Epidermal melanocyte (primary cell): ENCODE measurements around the gene CCKAR.

Experiments used
- DNase-seq: peaks from one replicate; pipeline ENCODE4 v3.0.0; 2011; ENCODE audit warnings: low spot score; ENCODE audit not compliant: insufficient read length

Gene CCKAR

DNA sequence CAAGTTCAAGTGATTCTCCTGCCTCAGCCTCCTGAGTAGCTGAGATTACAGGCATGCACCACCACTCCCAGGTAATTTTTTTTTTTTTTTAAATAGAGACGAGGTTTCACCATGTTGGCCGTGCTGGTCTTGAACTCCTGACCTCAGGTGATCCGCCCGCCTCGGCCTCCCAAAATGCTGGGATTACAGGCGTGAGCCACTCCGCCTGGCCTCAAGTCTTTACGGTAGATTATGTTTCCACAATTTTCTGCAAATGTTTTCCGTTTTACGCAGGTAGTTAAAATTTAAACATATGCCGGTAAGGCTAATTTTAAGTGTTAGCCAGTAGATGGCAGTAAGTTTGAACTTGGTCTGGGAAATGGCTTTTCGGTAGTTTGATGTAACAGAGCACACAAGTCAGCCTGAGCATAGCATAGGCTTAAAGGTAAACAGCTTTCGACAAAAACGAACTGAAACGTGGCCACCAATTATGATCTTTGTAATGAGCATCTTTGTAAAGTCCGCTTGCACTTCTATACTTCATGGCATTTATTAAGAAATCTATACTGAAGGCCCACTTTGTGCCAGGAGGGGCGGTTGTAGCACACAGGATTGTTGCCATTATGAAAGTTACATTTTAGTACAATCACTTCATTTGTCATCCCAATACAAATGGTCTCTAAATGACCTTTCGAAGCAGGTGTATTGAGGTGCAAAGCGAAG lies 31.1 kb downstream of the CCKAR start:
- peak; percentile 82 for DNase-seq

- DNase-seq, result no peak
These were observed 32.1 kb downstream of the CCKAR start for GRCh38 chr4:26458157-26458561.

- no peak for DNase-seq
These were observed 32.9 kb downstream of the CCKAR start for GRCh38 chr4:26457412-26457811.

- DNase-seq, result no peak
These were observed 34.7 kb downstream of the CCKAR start for GRCh38 chr4:26455571-26455970.

GRCh38 chr4:26454961-26455360 lies 35.3 kb downstream of the CCKAR start:
- DNase-seq, result no peak

DNA sequence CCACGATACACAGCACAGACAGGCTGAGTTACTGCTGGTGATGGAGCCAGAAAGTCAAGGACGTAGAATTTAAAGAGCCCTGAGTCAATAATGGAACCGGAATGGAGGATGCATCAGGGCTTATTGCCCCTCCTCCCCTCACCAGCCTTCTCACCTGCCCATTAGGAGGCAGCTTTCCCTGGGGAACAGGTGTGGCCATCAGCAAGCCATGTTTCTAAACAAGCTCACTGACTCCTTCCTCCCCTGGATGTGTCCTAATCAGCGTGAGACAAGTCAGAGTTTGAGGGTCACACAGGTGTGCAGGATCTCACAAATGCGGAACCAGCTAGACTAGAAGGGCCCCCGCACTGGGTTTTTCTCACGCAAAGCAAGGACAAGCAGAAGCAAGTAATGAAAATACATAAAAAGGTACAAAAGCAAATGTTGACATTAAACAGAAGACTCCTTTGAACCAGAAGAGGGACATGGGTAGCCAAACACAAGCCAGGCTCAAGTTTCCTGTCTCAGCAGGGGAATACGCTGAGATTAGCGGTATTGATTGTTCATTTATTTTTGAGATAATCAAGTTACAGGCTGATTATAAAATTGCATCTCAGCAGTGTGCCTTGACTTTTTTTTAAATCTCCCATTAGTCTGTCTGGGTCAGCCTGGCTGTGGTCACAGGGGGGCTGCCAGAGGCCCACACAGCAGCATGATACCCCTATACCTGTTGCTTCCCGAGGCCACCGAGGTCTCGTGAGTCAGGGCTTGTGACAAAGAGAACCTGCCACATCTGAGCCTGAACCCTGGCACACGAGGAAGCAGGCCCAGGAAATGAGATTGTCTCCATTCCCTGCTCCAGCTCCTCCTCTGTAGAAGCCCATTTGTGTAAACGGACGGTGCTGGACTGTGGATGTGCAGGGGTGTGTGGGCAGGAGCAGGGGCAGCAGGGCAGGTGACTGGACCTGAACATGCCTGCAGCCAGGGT lies 37.4 kb downstream of the CCKAR start:
- no peak for DNase-seq

DNA sequence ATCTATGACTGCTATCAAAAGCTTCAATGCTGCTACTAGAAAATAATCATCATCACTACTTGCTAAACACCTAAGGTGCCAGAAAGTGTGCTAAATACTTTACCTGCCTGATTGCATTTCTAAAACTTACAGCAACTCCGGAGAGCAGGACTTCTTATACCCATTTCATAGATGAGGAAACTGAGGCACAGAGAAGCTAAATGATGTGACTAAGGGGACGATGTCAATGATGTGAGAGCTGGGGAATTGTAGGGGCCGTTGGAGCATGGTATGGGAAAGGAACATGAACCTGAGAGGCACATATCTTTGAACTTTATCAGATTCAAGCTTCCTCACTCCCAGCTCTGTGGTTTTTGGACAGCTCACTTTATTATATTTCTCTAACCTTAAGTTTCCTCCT lies 38.7 kb downstream of the CCKAR start:
- DNase-seq, result no peak

GRCh38 chr4:26450418-26450817 lies 39.9 kb downstream of the CCKAR start:
- DNase-seq, result no peak

DNA sequence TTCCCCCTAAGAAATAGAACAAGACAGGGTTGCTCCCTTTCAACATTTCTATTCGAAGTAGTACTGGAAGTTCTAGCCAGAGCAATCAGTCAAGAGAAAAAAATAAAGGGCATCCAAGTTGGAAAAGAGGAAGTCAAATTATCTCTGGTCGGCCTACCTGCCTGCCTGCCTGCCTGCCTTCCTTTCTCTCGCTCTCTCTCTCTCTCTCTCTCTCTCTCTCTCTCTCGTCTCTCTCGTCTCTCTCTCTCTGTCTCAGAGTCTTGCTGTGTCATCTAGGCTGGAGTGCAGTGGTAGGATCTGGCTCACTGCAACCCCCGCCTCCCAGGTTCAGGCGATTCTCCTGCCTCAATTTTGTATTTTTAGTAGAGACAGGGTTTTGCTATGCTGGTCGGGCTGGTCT lies 42.9 kb downstream of the CCKAR start:
- no peak for DNase-seq

DNA sequence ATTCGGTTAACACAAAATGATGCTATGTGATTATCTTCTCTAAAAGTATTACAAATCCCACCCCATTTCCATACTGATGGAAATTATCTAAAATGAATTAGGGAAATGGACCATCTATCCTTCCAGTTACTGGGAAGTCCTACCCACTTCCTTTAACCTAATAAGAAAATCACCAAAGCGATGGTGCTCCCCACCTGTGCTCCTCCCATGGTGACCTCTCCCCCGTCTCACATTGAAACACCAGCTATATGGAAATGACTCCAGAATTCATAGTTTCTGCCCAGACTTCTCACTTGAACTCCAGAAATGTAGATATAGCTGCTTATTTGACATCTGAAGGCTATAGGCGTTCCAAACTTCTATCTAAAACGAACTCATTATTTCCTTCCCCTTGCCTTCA lies 48.5 kb downstream of the CCKAR start:
- no peak for DNase-seq

DNA sequence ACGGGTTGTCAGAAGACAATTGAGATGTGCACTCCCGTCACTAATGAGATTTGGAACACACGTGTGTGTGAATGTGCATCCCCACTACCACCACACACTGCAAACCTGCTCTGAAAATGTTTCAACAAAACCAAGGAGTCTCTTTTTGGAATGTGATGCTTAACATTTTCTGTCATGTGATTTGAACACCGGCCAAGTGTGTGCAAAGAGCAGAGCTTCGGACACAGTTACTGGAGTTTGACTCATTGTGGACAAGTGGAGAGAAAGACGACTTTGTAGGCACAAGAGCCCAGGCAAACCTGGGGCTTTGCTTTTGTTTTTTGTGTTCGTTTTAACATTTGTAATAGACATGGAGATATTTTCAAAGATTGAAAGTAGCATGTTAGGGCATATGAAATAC lies 49.2 kb downstream of the CCKAR start:
- DNase-seq, result no peak

GRCh38 chr4:26434030-26434639 lies 56.1 kb downstream of the CCKAR start:
- no peak for DNase-seq

DNA sequence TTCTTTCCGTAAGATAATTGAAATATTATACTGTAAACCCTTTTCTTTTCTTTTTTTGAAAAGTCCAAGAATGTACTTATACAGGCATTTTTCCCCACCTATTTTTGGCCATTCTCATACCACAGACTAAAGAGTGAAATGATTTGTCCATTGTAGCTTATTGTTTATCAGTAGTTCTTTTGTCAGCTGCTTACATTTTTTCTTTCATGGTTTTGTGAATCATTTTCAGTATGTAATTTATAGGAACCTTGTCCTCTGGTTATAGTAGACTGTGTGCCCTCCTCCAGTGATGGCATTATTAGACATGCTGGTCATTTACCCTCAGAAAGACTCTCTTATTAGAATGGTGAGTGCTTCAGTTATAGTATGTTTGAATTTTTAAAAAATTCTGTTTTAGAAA lies 56.7 kb downstream of the CCKAR start:
- no peak for DNase-seq

- no peak for DNase-seq
These were observed 57.9 kb downstream of the CCKAR start for GRCh38 chr4:26432419-26432818.

GRCh38 chr4:26431461-26432180 lies 58.7 kb downstream of the CCKAR start:
- DNase-seq, result no peak
